Upper lobe of left lung (tissue), 6 donors: ENCODE data around the gene CNPY1. TPM values are rescaled to one million over a fixed set of nuclear protein-coding genes. Genes with fewer than 3 reads are reported as not detected.

Source experiments
- ATAC-seq, 2 donors: fragments of 200-7000 bp; cut with Tn5 transposase; one replicate each; pipeline ENCODE4 v1.9.1; 2022; ENCODE audit warnings: mild to moderate bottlenecking in 2 of 2, moderate library complexity in 2 of 2; ENCODE audit not compliant: low FRiP score in 2 of 2
- DNase-seq, 2 donors: peaks; one replicate each; pipeline ENCODE4 v3.0.0-alpha.2; 2019 to 2020
- H3K27ac ChIP-seq, 4 donors: fragments of 200-600 bp; sonication (generic); one replicate each; pipeline ENCODE4 v1.5.1; 2016 to 2019
- H3K27me3 ChIP-seq, 4 donors: fragments of 200-600 bp; sonication (generic); one replicate each; pipeline ENCODE4 v1.5.1; 2017 to 2019
- H3K36me3 ChIP-seq, 4 donors: fragments of 200-600 bp; sonication (generic); one replicate each; pipeline ENCODE4 v1.5.1; 2016 to 2019
- H3K4me1 ChIP-seq, 4 donors: fragments of 200-600 bp; sonication (generic); one replicate each; pipeline ENCODE4 v1.5.1; 2018 to 2019
- H3K4me3 ChIP-seq, 4 donors: fragments of 200-600 bp; sonication (generic); one replicate each; pipeline ENCODE4 v1.5.1; 2017 to 2019; ENCODE audit warnings: mild to moderate bottlenecking in 2 of 4, moderate library complexity in 1 of 4
- H3K9me3 ChIP-seq, 4 donors: fragments of 200-600 bp; sonication (generic); one replicate each; pipeline ENCODE4 v1.5.1; 2018 to 2019
- EP300 ChIP-seq, 4 donors: sonication (generic); formaldehyde crosslinking; IDR thresholded peaks; one replicate each; pipeline ENCODE4 v1.5.1; 2017; ENCODE audit warnings: antibody characterized with exemption in 4 of 4, control low read depth in 2 of 4
- POLR2A ChIP-seq, 4 donors: fragments of 450-650 bp; IDR thresholded peaks; one replicate each; pipeline ENCODE4 v1.5.1; 2016 to 2017; ENCODE audit warnings: antibody characterized with exemption in 4 of 4, mild to moderate bottlenecking in 2 of 4
- POLR2AphosphoS5 ChIP-seq, 2 donors: sonication (generic); formaldehyde crosslinking; IDR thresholded peaks; one replicate each; pipeline ENCODE4 v1.5.1; 2017; ENCODE audit warnings: antibody characterized with exemption in 2 of 2
- WGBS, 2 donors: methylation state at CpG; one replicate each; pipeline ENCODE4 v1.1.5; 2017 to 2018; 5-methylcytosine and 5-hydroxymethylcytosine counted together
- total RNA-seq, 6 donors: library from RNA; depleted of rRNA in 4 of 6; stranded (reverse); fragments of >200 nt in 4 of 6; gene quantifications; one replicate each; pipeline versions ENCODE4 v1.1.0 to v1.2.1, GENCODE V29; 2016 to 2021
- TF ChIP-seq, protein P1 (sequence below), 6 experiments: fragments of 450-650 bp in 4 of 6; fragments of 200-600 bp in 2 of 6; sonication (generic) in 2 of 6; IDR thresholded peaks; one replicate each; pipeline ENCODE4 v1.5.1; 2016 to 2019; ENCODE audit warnings: antibody characterized with exemption in 6 of 6
- donor health status: DM: no; HTN: no; CAD: no; lungs with moderate emphysema.
- donor health status: DM: no; HTN: yes; CAD: no; lungs with severe emphysema.

Gene CNPY1
- total RNA-seq, 6 donors from 2014 or later, result not detected

GRCh38 chr7:155569681-155570080 is 23.3 kb upstream of the CNPY1 start:
- H3K27me3 ChIP-seq, result no peaks in the 10 kb centered on the region
- no peaks in the 10 kb centered on the region for H3K4me1 ChIP-seq
- H3K4me3 ChIP-seq, result no peak overlapping the region
- 87 to 94% methylated on average over 6 to 11 of the region's 11 CpGs for WGBS, 2 donors
- DNase-seq (peak in 1 of 2 donors; percentile 70), ATAC-seq (no peak)
- TF ChIP-seq POLR2AphosphoS5 (IDR thresholded peaks at IDR 0.05) (no peak), EP300 (IDR thresholded peaks at IDR 0.05) (no peak), POLR2A (IDR thresholded peaks at IDR 0.05) (no peak)
- TF ChIP-seq, protein P1, sequence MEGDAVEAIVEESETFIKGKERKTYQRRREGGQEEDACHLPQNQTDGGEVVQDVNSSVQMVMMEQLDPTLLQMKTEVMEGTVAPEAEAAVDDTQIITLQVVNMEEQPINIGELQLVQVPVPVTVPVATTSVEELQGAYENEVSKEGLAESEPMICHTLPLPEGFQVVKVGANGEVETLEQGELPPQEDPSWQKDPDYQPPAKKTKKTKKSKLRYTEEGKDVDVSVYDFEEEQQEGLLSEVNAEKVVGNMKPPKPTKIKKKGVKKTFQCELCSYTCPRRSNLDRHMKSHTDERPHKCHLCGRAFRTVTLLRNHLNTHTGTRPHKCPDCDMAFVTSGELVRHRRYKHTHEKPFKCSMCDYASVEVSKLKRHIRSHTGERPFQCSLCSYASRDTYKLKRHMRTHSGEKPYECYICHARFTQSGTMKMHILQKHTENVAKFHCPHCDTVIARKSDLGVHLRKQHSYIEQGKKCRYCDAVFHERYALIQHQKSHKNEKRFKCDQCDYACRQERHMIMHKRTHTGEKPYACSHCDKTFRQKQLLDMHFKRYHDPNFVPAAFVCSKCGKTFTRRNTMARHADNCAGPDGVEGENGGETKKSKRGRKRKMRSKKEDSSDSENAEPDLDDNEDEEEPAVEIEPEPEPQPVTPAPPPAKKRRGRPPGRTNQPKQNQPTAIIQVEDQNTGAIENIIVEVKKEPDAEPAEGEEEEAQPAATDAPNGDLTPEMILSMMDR (IDR thresholded peaks at IDR 0.05), result no peak
- no peak overlapping the region for H3K27ac ChIP-seq
- no peaks in the 10 kb centered on the region for H3K9me3 ChIP-seq
- no peaks in the 10 kb centered on the region for H3K36me3 ChIP-seq

GRCh38 chr7:155568842-155569494 is 22.6 kb upstream of the CNPY1 start:
- Histone ChIP-seq H3K27ac (no peak overlapping the region), H3K9me3 (no peaks in the 10 kb centered on the region), H3K4me3 (no peak overlapping the region), H3K36me3 (no peaks in the 10 kb centered on the region), H3K4me1 (no peaks in the 10 kb centered on the region), H3K27me3 (no peaks in the 10 kb centered on the region)
- TF ChIP-seq, protein P1 (IDR thresholded peaks at IDR 0.05), result no peak
- TF ChIP-seq POLR2A (IDR thresholded peaks at IDR 0.05), result no peak
- TF ChIP-seq POLR2AphosphoS5 (IDR thresholded peaks at IDR 0.05), result no peak
- no peak for TF ChIP-seq EP300 (IDR thresholded peaks at IDR 0.05)
- DNase-seq (no peak), ATAC-seq (no peak)
- 85% methylated on average over 10 of the region's 10 CpGs for WGBS, 2 donors

GRCh38 chr7:155568333-155568660 is 21.9 kb upstream of the CNPY1 start:
- ATAC-seq, result no peak
- Histone ChIP-seq H3K27ac (no peak overlapping the region), H3K4me3 (no peak overlapping the region), H3K36me3 (no peaks in the 10 kb centered on the region), H3K9me3 (no peaks in the 10 kb centered on the region), H3K27me3 (no peaks in the 10 kb centered on the region), H3K4me1 (no peaks in the 10 kb centered on the region)
- 77 to 79% methylated on average over 5 of the region's 5 CpGs for WGBS, 2 donors
- no peak for DNase-seq
- no peak for TF ChIP-seq EP300 (IDR thresholded peaks at IDR 0.05)
- TF ChIP-seq POLR2A (IDR thresholded peaks at IDR 0.05), result no peak
- TF ChIP-seq, protein P1 (IDR thresholded peaks at IDR 0.05), result no peak
- TF ChIP-seq POLR2AphosphoS5 (IDR thresholded peaks at IDR 0.05), result no peak

DNA sequence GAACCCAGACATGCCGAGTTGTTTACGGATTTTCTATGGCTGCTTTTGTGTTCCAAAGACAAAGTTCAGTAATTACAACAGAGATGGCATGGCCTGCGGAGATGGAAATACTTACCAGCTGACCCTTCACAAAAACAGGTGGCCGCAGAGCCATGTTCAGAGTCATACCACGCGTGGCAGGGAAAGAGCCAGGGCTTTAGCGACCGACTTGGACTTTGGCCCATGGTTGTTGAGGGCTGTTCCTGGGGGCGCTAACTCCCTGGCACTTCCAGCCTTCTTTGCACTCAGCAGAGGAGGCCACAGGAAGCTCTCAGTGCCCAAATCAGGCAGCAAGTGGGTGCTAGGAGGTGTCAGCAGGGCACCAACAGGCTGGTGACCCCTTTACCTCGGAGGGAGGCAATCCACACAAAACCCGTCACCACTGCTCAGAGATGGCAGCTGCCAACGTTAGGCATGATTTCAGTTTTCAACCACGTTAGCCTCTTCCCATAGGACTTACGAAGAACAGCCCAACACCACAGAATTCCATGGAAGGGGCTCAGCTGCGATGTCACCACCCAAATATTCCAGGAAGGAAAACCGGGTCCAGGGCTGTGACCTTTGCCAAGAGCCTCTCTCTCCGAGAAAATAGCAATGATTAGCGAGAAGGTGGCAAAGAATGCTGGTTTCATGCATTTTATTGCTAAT is 21.4 kb upstream of the CNPY1 start:
- TF ChIP-seq POLR2AphosphoS5 (IDR thresholded peaks at IDR 0.05), result no peak
- TF ChIP-seq POLR2A (IDR thresholded peaks at IDR 0.05), result no peak
- TF ChIP-seq, protein P1 (IDR thresholded peaks at IDR 0.05), result no peak
- no peak for TF ChIP-seq EP300 (IDR thresholded peaks at IDR 0.05)
- ATAC-seq (no peak), DNase-seq (no peak)
- no peak overlapping the region for H3K4me3 ChIP-seq
- H3K27ac ChIP-seq, result no peak overlapping the region
- no peaks in the 10 kb centered on the region for H3K4me1 ChIP-seq
- H3K9me3 ChIP-seq, result no peaks in the 10 kb centered on the region
- WGBS, 2 donors, result 80 to 82% methylated on average over 18 of the region's 18 CpGs
- no peaks in the 10 kb centered on the region for H3K36me3 ChIP-seq
- H3K27me3 ChIP-seq, result no peaks in the 10 kb centered on the region
